BJ (cell line): ENCODE results near the gene REELD1. TPM values are rescaled to one million over a fixed set of nuclear protein-coding genes. Genes with fewer than 3 reads are reported as not detected.

ENCODE experiments used
- CTCF ChIA-PET: fragments of 350-600 bp; formaldehyde crosslinking; extraction: SDS; loops from one replicate; lab custom pipeline; 2021; ENCODE audit warnings: antibody characterized with exemption, inconsistent platforms; lab: Yijun Ruan, JAX
- POLR2A ChIA-PET: fragments of 300-600 bp; sonication (Branson Sonifier 250); formaldehyde crosslinking; extraction: SDS; loops from one replicate; lab custom pipeline; 2021; ENCODE audit warnings: antibody characterized with exemption; lab: Charles Lee
- DNase-seq: peaks from one replicate; pipeline ENCODE4 v3.0.0-alpha.2; 2011; ENCODE audit warnings: low read depth
- H3K27me3 ChIP-seq: 2 replicates; pipeline ENCODE4 v1.6.0; 2011; ENCODE audit warnings: low read length; ENCODE audit not compliant: control insufficient read depth, insufficient read depth
- H3K36me3 ChIP-seq: 2 replicates; pipeline ENCODE4 v1.5.1; 2011; ENCODE audit warnings: low read length; ENCODE audit not compliant: control insufficient read depth, insufficient read depth
- H3K4me3 ChIP-seq: 2 replicates; pipeline ENCODE4 v1.5.1; 2011; ENCODE audit warnings: low read depth, mild to moderate bottlenecking, control low read depth, low read length
- polyA plus RNA-seq: library from polyadenylated mRNA; depleted of rRNA; stranded (reverse); fragments of >200 nt; gene quantifications from 2 replicates; pipeline ENCODE4 v1.2.3, GENCODE V29; 2011
- TF ChIP-seq, protein P1 (sequence below): IDR thresholded peaks from 2 replicates; pipeline ENCODE4 v1.5.1; 2011; ENCODE audit warnings: low read depth, mild to moderate bottlenecking, control low read depth, inconsistent platforms, low read length, moderate library complexity; ENCODE audit not compliant: insufficient read depth

Gene REELD1
- polyA plus RNA-seq, 1 experiment = not detected

DNA sequence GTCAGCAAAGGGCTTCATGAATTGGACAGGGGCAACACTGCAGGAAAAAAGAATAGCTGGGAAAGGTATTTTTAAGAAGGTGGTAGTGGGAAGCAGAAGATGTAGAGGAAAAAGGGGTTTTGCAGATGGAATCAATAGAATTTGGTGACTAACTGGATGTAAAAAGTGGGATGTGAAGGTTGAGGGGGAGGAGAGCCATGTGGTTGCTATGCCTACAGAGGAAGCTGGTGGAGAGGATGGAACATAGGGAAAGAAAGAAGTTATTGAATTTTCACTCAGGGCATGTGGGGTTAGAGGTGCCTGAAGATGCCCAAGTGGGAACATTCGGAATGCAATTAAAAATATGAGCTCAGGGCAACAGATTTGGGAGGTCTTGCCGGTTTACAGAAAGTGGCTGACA, 33.0 kb downstream of the REELD1 start:
- no peak overlapping the region for H3K4me3 ChIP-seq
- POLR2A ChIA-PET = no interaction called here
- DNase-seq = no peak
- H3K27me3 ChIP-seq = no peaks in the 10 kb centered on the region
- TF ChIP-seq, protein P1, sequence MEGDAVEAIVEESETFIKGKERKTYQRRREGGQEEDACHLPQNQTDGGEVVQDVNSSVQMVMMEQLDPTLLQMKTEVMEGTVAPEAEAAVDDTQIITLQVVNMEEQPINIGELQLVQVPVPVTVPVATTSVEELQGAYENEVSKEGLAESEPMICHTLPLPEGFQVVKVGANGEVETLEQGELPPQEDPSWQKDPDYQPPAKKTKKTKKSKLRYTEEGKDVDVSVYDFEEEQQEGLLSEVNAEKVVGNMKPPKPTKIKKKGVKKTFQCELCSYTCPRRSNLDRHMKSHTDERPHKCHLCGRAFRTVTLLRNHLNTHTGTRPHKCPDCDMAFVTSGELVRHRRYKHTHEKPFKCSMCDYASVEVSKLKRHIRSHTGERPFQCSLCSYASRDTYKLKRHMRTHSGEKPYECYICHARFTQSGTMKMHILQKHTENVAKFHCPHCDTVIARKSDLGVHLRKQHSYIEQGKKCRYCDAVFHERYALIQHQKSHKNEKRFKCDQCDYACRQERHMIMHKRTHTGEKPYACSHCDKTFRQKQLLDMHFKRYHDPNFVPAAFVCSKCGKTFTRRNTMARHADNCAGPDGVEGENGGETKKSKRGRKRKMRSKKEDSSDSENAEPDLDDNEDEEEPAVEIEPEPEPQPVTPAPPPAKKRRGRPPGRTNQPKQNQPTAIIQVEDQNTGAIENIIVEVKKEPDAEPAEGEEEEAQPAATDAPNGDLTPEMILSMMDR = no peak
- CTCF ChIA-PET = interaction anchor here (0.9 to 1.4 kb wide), 3 partner anchors 8 to 668 kb away, joined by 3 to 4 read pairs (median 4); no protein-coding TSS in a partner anchor
- no peaks in the 10 kb centered on the region for H3K36me3 ChIP-seq

DNA sequence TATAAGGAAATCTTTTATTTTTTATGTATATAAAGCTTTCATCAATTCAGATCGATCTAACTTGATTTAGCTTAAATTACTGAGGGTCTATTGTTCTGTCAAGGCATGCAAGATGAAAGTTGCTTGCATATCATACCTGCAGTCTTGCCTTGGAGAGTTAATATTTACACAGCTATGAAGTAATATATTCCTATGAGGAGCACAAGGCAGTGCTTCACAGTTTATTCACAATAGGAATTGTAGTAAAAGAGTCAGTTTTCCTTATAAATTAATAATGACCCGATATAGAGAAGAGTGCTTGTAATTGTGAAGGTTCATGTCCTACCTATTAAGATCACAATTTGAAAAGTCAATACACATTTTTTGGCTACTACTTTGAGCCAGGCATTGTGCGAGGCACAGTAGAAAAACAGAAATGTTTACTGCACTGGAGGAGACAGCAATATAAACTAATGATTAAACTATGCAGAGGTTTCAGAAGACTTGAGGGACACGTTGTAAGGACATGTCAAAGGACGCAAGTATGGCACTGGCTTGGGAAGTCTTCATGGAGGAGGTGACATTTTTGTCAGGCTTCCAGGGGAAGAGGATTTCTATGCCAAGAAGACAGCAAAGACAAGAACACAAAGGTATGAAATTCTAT, 38.8 kb downstream of the REELD1 start:
- no peaks in the 10 kb centered on the region for H3K27me3 ChIP-seq
- no peak for DNase-seq
- ChIA-PET POLR2A (no interaction called here), CTCF (interaction anchor here (0.8 kb wide), 1 partner anchor 224 kb away, joined by 3 read pairs; no protein-coding TSS in a partner anchor)
- H3K36me3 ChIP-seq = no peaks in the 10 kb centered on the region; the same call in 1 of the 2 replicates
- TF ChIP-seq, protein P1 = no peak
- H3K4me3 ChIP-seq = no peak overlapping the region

DNA sequence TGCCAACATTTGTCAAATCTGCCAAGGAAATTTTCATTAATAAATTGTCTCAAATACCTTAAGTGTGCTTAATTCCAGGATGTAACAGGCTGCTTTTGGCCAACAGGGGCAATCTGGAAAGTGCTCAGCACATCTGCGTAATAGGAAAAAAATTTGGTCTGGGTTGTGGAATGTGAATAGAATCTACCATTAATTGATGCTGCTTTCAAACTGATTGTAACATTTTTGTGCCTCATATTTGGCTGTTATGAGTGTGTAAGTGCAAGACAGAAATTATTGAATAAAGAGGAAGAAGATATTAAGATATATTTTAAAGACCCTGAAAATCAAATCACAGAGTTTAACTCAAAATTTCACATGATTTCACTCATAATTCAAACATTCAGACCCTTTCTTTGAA, 41.1 kb downstream of the REELD1 start:
- POLR2A ChIA-PET = no interaction called here
- H3K4me3 ChIP-seq = no peak overlapping the region
- CTCF ChIA-PET = no interaction called here
- peak; percentile 39 for DNase-seq
- H3K27me3 ChIP-seq = no peaks in the 10 kb centered on the region
- H3K36me3 ChIP-seq = no peaks in the 10 kb centered on the region; the same call in 1 of the 2 replicates
- TF ChIP-seq, protein P1 = peak; percentile 39

DNA sequence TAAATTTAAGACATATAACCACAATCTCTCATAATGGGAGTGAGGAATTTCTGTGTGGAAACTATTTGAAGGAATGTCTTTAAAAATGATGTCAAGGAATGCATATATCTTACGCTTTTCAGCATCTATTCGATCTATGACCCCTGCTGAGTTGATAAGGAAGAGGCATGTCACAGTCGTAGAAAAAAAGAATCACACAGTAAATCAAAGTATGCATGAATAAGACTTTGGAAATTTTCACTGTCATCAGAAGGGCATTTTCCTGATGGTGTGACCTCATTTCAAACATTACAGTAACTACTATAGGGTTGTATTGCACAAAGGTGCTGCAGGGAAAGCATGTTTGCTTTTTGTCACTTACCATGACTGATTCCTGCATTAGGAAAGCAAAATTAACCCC, 41.5 kb downstream of the REELD1 start:
- peak; percentile 68 for DNase-seq
- TF ChIP-seq, protein P1 = no peak
- Histone ChIP-seq H3K36me3 (no peaks in the 10 kb centered on the region; the same call in 1 of the 2 replicates), H3K27me3 (no peaks in the 10 kb centered on the region), H3K4me3 (no peak overlapping the region)
- ChIA-PET POLR2A (no interaction called here), CTCF (no interaction called here)

DNA sequence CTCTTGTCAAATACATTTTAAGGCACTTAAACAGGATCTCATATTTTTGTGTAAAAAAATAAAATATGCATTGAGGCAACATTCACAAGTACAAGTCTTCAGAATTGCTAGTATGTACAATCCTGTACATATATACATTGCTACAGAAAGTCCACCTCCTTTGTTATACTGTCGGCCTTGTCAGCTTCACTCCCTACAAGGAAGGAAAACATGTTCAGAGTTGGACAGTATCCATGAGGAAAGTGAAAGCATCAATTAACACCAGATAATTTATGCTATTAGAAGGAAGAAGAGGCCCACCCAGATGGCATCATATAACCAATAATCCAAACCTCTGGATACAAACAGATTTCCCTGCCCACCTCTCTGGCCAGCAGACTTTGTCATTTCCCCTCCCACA, 42.0 kb downstream of the REELD1 start:
- no peaks in the 10 kb centered on the region; the same call in 1 of the 2 replicates for H3K36me3 ChIP-seq
- no peaks in the 10 kb centered on the region for H3K27me3 ChIP-seq
- TF ChIP-seq, protein P1 = no peak
- DNase-seq = no peak
- ChIA-PET CTCF (no interaction called here), POLR2A (no interaction called here)
- no peak overlapping the region for H3K4me3 ChIP-seq
